Activated CD4-positive, alpha-beta T cell treated with anti-CD3 and anti-CD28 coated beads, Interleukin-2, amount 50 U/mL, for 24 hours (primary cell): ENCODE data around the gene NME9.

Experiments used
- DNase-seq, 2 donors: peaks; one replicate each; pipeline ENCODE4 v3.0.0-alpha.2; 2020; ENCODE audit warnings: low read depth in 1 of 2, low spot score in 1 of 2

Gene NME9

GRCh38 chr3:138284957-138285477 is 44.6 kb downstream of the NME9 start:
- no peak for DNase-seq

- no peak for DNase-seq
Observed at GRCh38 chr3:138284079-138284478, 45.6 kb downstream of the NME9 start.

- no peak for DNase-seq
Observed at GRCh38 chr3:138282836-138283235, 46.8 kb downstream of the NME9 start.

- no peak for DNase-seq
Observed at GRCh38 chr3:138281561-138281960, 48.1 kb downstream of the NME9 start.

- DNase-seq, result no peak
Observed at GRCh38 chr3:138271189-138271794, 58.4 kb downstream of the NME9 start.

GRCh38 chr3:138270245-138270644 is 59.4 kb downstream of the NME9 start:
- DNase-seq, result no peak

GRCh38 chr3:138267083-138267482 is 62.6 kb downstream of the NME9 start:
- no peak for DNase-seq

- no peak for DNase-seq
Observed at GRCh38 chr3:138265745-138266144, 63.9 kb downstream of the NME9 start.

GRCh38 chr3:138263104-138263503 is 66.5 kb downstream of the NME9 start:
- no peak for DNase-seq

GRCh38 chr3:138260611-138261010 is 69.0 kb downstream of the NME9 start:
- no peak for DNase-seq

- DNase-seq, result no peak
Observed at GRCh38 chr3:138259126-138259525, 70.5 kb downstream of the NME9 start.

GRCh38 chr3:138257986-138258385 is 71.7 kb downstream of the NME9 start:
- no peak for DNase-seq

GRCh38 chr3:138256022-138256421 is 73.6 kb downstream of the NME9 start:
- DNase-seq, result no peak

GRCh38 chr3:138254216-138254615 is 75.4 kb downstream of the NME9 start:
- DNase-seq, result no peak

- no peak for DNase-seq
Observed at GRCh38 chr3:138253609-138254008, 76.0 kb downstream of the NME9 start.
